ENCODE measurements around the gene ATN1.

DNA sequence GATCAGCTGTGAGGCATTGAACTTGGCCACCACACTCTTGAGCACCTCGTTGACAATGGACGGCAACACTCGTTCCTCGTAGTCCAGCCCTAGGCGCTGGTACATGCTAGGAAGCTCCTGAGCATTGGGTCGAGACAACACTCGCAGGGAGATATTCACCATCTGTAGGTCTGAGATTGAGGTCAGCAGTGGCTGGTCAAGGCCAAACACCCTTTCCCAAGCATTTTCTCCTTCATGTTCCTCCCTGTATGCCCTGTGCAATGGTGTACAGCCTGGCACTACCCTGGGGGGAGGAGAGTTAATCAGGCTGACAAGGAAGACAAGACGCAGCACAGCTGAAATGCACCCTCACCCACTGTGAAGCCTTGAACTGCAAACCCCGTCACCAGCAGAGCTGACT is 40.7 kb downstream of the ATN1 start:
- TF ChIP-seq CCNT2 (IDR thresholded peaks at IDR 0.05; ENCODE audit: borderline replicate concordance, extremely low read depth, insufficient read length, low read depth, low read length) (no peak), KLF1 (tag; IDR thresholded peaks at IDR 0.05) (no peak), MGA (IDR thresholded peaks at IDR 0.05) (no peak), TBP (optimal IDR thresholded peaks at IDR 0.05; ENCODE audit: low read depth, low read length) (no peak), CTCF (IDR thresholded peaks at IDR 0.05 in 2 of 3, conservative IDR thresholded peaks at IDR 0.05 in 1 of 3; ENCODE audit: insufficient read depth in 2 of 3, low read depth in 1 of 3, low read length in 3 of 3) (no peak), REST (IDR thresholded peaks at IDR 0.05; ENCODE audit: borderline replicate concordance) (no peak), REST (CRISPR knock-in tag; IDR thresholded peaks at IDR 0.05; ENCODE audit: low read depth) (no peak), POLR2A (conservative IDR thresholded peaks at IDR 0.05) (no peak), FOXK2 (conservative IDR thresholded peaks at IDR 0.05 in 1 of 2, IDR thresholded peaks at IDR 0.05 in 1 of 2; ENCODE audit: low read depth in 2 of 2) (no peak), EZH2 (IDR thresholded peaks at IDR 0.05; ENCODE audit: borderline replicate concordance, low read depth, low read length) (no peak)

Measured in K562 (cell line).